ENCODE results near the gene METTL1. TPM values are rescaled to one million over a fixed set of nuclear protein-coding genes. Genes with fewer than 3 reads are reported as not detected.

Gene METTL1
- total and polyA plus RNA-seq, 9 of the 15 experiments (the other 6 are each of a cell fraction or from before 2014, with no cell fraction given) = 12.6 to 65.9 (median 39.2) TPM

- no TSS peak for BruUV-seq (replicated peaks)
- H3K4me1 ChIP-seq (replicated peaks in 1 of 2; ENCODE audit: control insufficient read depth in 2 of 2, insufficient read depth in 2 of 2, low read length in 2 of 2) = peaks cover 6 to 40% of the 10 kb centered on the region in 2 experiments; a peak in 4 of 5 replicates
- no peaks in the 10 kb centered on the region for H3K9me1 ChIP-seq (ENCODE audit: control insufficient read depth, insufficient read depth, low read length)
- H4K20me1 ChIP-seq (replicated peaks; ENCODE audit: control insufficient read depth, insufficient read depth, low read length) = no peaks in the 10 kb centered on the region
- ATAC-seq (no peak), FAIRE-seq (no peak), DNase-seq (ENCODE audit: extremely low read depth in 1 of 4, low spot score in 3 of 4) (no peak)
- no peak overlapping the region for H3K27ac ChIP-seq (ENCODE audit: extremely low read depth, low read depth, low read length)
- POLR2A ChIA-PET = interaction anchor here (0.5 to 1.3 kb wide), 11 partner anchors 11 to 1329 kb away, joined by 3 to 4 read pairs (median 3); partner anchors contain the start of genes CDK4, DDIT3 and OS9
- H3K4me2 ChIP-seq (ENCODE audit: insufficient read depth, low read length) = no peak overlapping the region
- CTCF ChIA-PET (ENCODE audit: low intra/inter-chr PET ratio) = no interaction called here
- no peak for TF ChIP-seq SRSF7 (optimal IDR thresholded peaks at IDR 0.05; ENCODE audit: low read depth, low read length)
- no peak for TF ChIP-seq EHMT2 (IDR thresholded peaks at IDR 0.05)
- no peak for TF ChIP-seq FOXP1 (CRISPR knock-in tag; IDR thresholded peaks at IDR 0.05)
- 0 out of 2 replicates have a peak, but pooled peaks have one; percentile 39 for TF ChIP-seq RREB1 (CRISPR knock-in tag; IDR thresholded peaks at IDR 0.05)
- TF ChIP-seq RFX1 (IDR thresholded peaks at IDR 0.05) = peak; percentile 76
- TF ChIP-seq HDGF (IDR thresholded peaks at IDR 0.05) = no peak
- 0 out of 2 replicates have a peak, but pooled peaks have one; percentile 2 for TF ChIP-seq SPI1 (IDR thresholded peaks at IDR 0.05; ENCODE audit: borderline replicate concordance, low read depth, low read length)
- TF ChIP-seq CTBP1 (IDR thresholded peaks at IDR 0.05; ENCODE audit: borderline replicate concordance) = peak; percentile 45; the same call in 1 of the 2 replicates
- 0 out of 4 replicates have a peak, but pooled peaks of 1 of the 2 experiments have one; percentile 12 for TF ChIP-seq KDM1A (IDR thresholded peaks at IDR 0.05)
- TF ChIP-seq DDX20 (tag; IDR thresholded peaks at IDR 0.05; ENCODE audit: low read depth) = no peak
- no peak for TF ChIP-seq ZFP91 (CRISPR knock-in tag; IDR thresholded peaks at IDR 0.05)
- in situ Hi-C loops (cut with MboI) (loop anchor here (10.0 kb wide), 1 partner anchor 426 kb away; no protein-coding TSS in a partner anchor), intact Hi-C loops (cut with micrococcal nuclease) (no loop called here)
- H3K9ac ChIP-seq (ENCODE audit: insufficient read depth in 1 of 2, low read depth in 2 of 2, low read length in 2 of 2) = no peak overlapping the region
- WGBS (ENCODE audit: insufficient coverage, low coverage, missing lambda C conversion rate) = 31% methylated on average over 5 of the region's 5 CpGs
- no peak overlapping the region for H3K4me3 ChIP-seq
- 0 out of 3 replicates have a peak, but pooled peaks cover under 1% of the 10 kb centered on the region for H3K36me3 ChIP-seq (ENCODE audit: control insufficient read depth, insufficient read depth, low read length)
- no peak overlapping the region for H2AFZ ChIP-seq (ENCODE audit: low read depth, low read length)
- peaks cover 0 to 26% of the 10 kb centered on the region in 2 experiments; a peak in 2 of 5 replicates for H3K27me3 ChIP-seq (ENCODE audit: control insufficient read depth in 2 of 2, insufficient read depth in 2 of 2, low read length in 2 of 2)
- H3K79me2 ChIP-seq (ENCODE audit: control insufficient read depth, insufficient read depth, low read length) = peaks cover 7% of the 10 kb centered on the region; the same call in 1 of the 3 replicates
- H3K9me3 ChIP-seq (replicated peaks; ENCODE audit: control insufficient read depth, insufficient read depth, low read depth, low read length) = no peaks in the 10 kb centered on the region
Measured at GRCh38 chr12:57740656-57741412, 31.1 kb downstream of the METTL1 start.

Data from K562 (cell line).